HCT116 (cell line): ENCODE measurements around the gene TIMM10B. TPM values are rescaled to one million over a fixed set of nuclear protein-coding genes. Genes with fewer than 3 reads are reported as not detected.

Experiments used
- ATAC-seq: fragments of 200-7000 bp; cut with Tn5 transposase; 2 replicates; pipeline ENCODE4 v1.9.1; 2020; ENCODE audit warnings: mild to moderate bottlenecking, moderate library complexity
- BruUV-seq: library from RNA; stranded (reverse); fragments of 400-500 nt; replicated peaks from 2 replicates; lab custom pipeline; 2021; lab: Mats Ljungman, UMichigan
- CTCF ChIA-PET: fragments of 300-600 bp; sonication (Branson Sonifier 250); formaldehyde crosslinking; loops from one replicate; lab custom pipeline; 2021; ENCODE audit warnings: antibody characterized with exemption; lab: Charles Lee
- POLR2A ChIA-PET: fragments of 300-600, 350-600 bp; sonication (Branson Sonifier 250); formaldehyde crosslinking; loops from one replicate; lab custom pipeline; 2021; ENCODE audit warnings: antibody characterized with exemption; lab: Charles Lee
- RAD21 ChIA-PET, 2 experiments: fragments of 300-600 bp; sonication (Branson Sonifier 250); formaldehyde crosslinking; loops; one replicate each; lab custom pipeline; 2023; ENCODE audit warnings: low total read pairs in 2 of 2; ENCODE audit not compliant: uncharacterized antibody in 2 of 2, unreplicated experiment in 2 of 2, low non-redundant PET in 1 of 2; lab: Charles Lee
- DNase-seq: peaks from one replicate; pipeline ENCODE4 v3.0.0-alpha.2; 2010; ENCODE audit warnings: low read depth, low spot score
- H2AFZ ChIP-seq: fragments of 200-600 bp; shearing (Covaris generic), sonication (generic); 2 replicates; pipeline ENCODE4 v1.6.1; 2017; ENCODE audit warnings: low read depth, mixed run types, mixed read lengths, antibody characterized with exemption, low read length; ENCODE audit not compliant: poor library complexity, severe bottlenecking
- H3K27ac ChIP-seq: 2 replicates; pipeline ENCODE4 v1.5.1; 2012; ENCODE audit warnings: low read depth, low read length
- H3K27me3 ChIP-seq: fragments of 200-600 bp; sonication (generic); 2 replicates; pipeline ENCODE4 v1.6.1; 2016; ENCODE audit warnings: mixed run types, low read length, mixed read lengths; ENCODE audit not compliant: insufficient read depth
- H3K36me3 ChIP-seq, 2 experiments: fragments of 200-500 bp in 1 of 2; fragments of 200-600 bp in 1 of 2; sonication (Bioruptor generic) in 1 of 2; sonication (generic) in 1 of 2; 2 replicates each; pipeline versions ENCODE4 v1.5.1 to v1.6.1; 2014 to 2016; ENCODE audit warnings: low read length in 2 of 2, inconsistent platforms in 1 of 2, mixed read lengths in 1 of 2, mixed run types in 1 of 2; ENCODE audit not compliant: insufficient read depth in 2 of 2, control insufficient read depth in 1 of 2
- H3K4me1 ChIP-seq, 2 experiments: fragments of 200-600 bp in 1 of 2; sonication (generic) in 1 of 2; 2 replicates each; pipeline versions ENCODE4 v1.5.1 to v1.6.1; 2012 to 2017; ENCODE audit warnings: low read length in 2 of 2, inconsistent platforms in 1 of 2, mild to moderate bottlenecking in 1 of 2, mixed read lengths in 1 of 2, mixed run types in 1 of 2, moderate library complexity in 1 of 2; ENCODE audit not compliant: insufficient read depth in 2 of 2, control insufficient read depth in 1 of 2
- H3K4me2 ChIP-seq: fragments of 200-600 bp; sonication (generic); 2 replicates; pipeline ENCODE4 v1.6.1; 2017; ENCODE audit warnings: mixed run types, low read length, mixed read lengths
- H3K4me3 ChIP-seq, 2 experiments: fragments of 200-600 bp in 1 of 2; sonication (generic) in 1 of 2; replicated peaks in 1 of 2; 2 replicates each; pipeline ENCODE4 v1.5.1; 2011 to 2016; ENCODE audit warnings: low read length in 2 of 2, control low read depth in 1 of 2, low read depth in 1 of 2, mild to moderate bottlenecking in 1 of 2, mixed read lengths in 1 of 2, mixed run types in 1 of 2
- H3K79me2 ChIP-seq: fragments of 200-600 bp; sonication (generic); 2 replicates; pipeline ENCODE4 v1.6.1; 2017; ENCODE audit warnings: mild to moderate bottlenecking, mixed run types, low read length, moderate library complexity, mixed read lengths; ENCODE audit not compliant: insufficient read depth
- H3K9ac ChIP-seq: fragments of 200-600 bp; sonication (generic); 2 replicates; pipeline ENCODE4 v1.6.1; 2016; ENCODE audit warnings: low read length, mixed read lengths
- H3K9me2 ChIP-seq: fragments of 200-600 bp; sonication (generic), shearing (Covaris generic); 2 replicates; pipeline ENCODE4 v1.6.1; 2017; ENCODE audit warnings: mixed run types, mild to moderate bottlenecking, moderate library complexity; ENCODE audit not compliant: insufficient read depth
- H3K9me3 ChIP-seq, 2 experiments: fragments of 200-500 bp in 1 of 2; fragments of 200-600 bp in 1 of 2; sonication (Bioruptor generic) in 1 of 2; sonication (generic) in 1 of 2; 2 replicates each; pipeline ENCODE4 v1.6.1; 2014 to 2017; ENCODE audit warnings: low read length in 2 of 2, mixed read lengths in 2 of 2, inconsistent platforms in 1 of 2, low read depth in 1 of 2, mild to moderate bottlenecking in 1 of 2, mixed run types in 1 of 2, moderate library complexity in 1 of 2; ENCODE audit not compliant: control insufficient read depth in 1 of 2, insufficient read depth in 1 of 2
- H4K20me1 ChIP-seq: fragments of 200-600 bp; sonication (generic), shearing (Covaris generic); 2 replicates; pipeline ENCODE4 v1.6.1; 2017; ENCODE audit warnings: mixed run types, mild to moderate bottlenecking, moderate library complexity; ENCODE audit not compliant: insufficient read depth
- CBX3 ChIP-seq: IDR thresholded peaks from 2 replicates; pipeline ENCODE4 v1.6.1; 2012; ENCODE audit warnings: low read depth
- CEBPB ChIP-seq: IDR thresholded peaks from 2 replicates; pipeline ENCODE4 v1.6.1; 2012; ENCODE audit warnings: low read depth
- CTCF ChIP-seq, 3 experiments: fragments of 200-600 bp in 1 of 3; sonication (generic) in 1 of 3; IDR thresholded peaks in 2 of 3; conservative IDR thresholded peaks in 1 of 3; 2 replicates each; pipeline ENCODE4 v1.5.1; 2012 to 2017; ENCODE audit warnings: low read depth in 2 of 3, low read length in 2 of 3, antibody characterized with exemption in 1 of 3, borderline replicate concordance in 1 of 3, control low read depth in 1 of 3, mild to moderate bottlenecking in 1 of 3, mixed read lengths in 1 of 3, mixed run types in 1 of 3, moderate library complexity in 1 of 3; ENCODE audit not compliant: insufficient read depth in 1 of 3
- ELF1 ChIP-seq: IDR thresholded peaks from 2 replicates; pipeline ENCODE4 v1.6.1; 2012; ENCODE audit warnings: low read depth, borderline replicate concordance
- EZH2phosphoT487 ChIP-seq: fragments of 200-600 bp; IDR thresholded peaks from 2 replicates; pipeline ENCODE4 v1.6.1; 2018; ENCODE audit warnings: antibody characterized with exemption, borderline replicate concordance
- FOSL1 ChIP-seq: IDR thresholded peaks from 2 replicates; pipeline ENCODE4 v1.6.1; 2012; ENCODE audit warnings: low read depth
- JUND ChIP-seq: IDR thresholded peaks from 2 replicates; pipeline ENCODE4 v1.6.1; 2012
- RAD21 ChIP-seq: IDR thresholded peaks from 2 replicates; pipeline ENCODE4 v1.6.1; 2012; ENCODE audit warnings: low read depth, mild to moderate bottlenecking
- REST ChIP-seq: IDR thresholded peaks from 2 replicates; pipeline ENCODE4 v1.6.1; 2012; ENCODE audit warnings: low read depth
- SIN3A ChIP-seq: IDR thresholded peaks from 2 replicates; pipeline ENCODE4 v1.6.1; 2012; ENCODE audit warnings: low read depth
- SP1 ChIP-seq: IDR thresholded peaks from 2 replicates; pipeline ENCODE4 v1.6.1; 2012; ENCODE audit warnings: low read depth
- SRF ChIP-seq: IDR thresholded peaks from 2 replicates; pipeline ENCODE4 v1.6.1; 2012; ENCODE audit warnings: low read depth
- TCF7L2 ChIP-seq: IDR thresholded peaks from 2 replicates; pipeline ENCODE4 v1.7.0; 2011; ENCODE audit warnings: borderline replicate concordance, inconsistent platforms; ENCODE audit not compliant: insufficient read depth, insufficient read length; ENCODE audit errors: extremely low read depth
- YY1 ChIP-seq: IDR thresholded peaks from 2 replicates; pipeline ENCODE4 v1.6.1; 2011; ENCODE audit warnings: low read length, low read depth, moderate library complexity, mild to moderate bottlenecking; ENCODE audit not compliant: insufficient replicate concordance; ENCODE audit errors: extremely low read depth
- ZFX ChIP-seq: fragments of 450-650 bp; IDR thresholded peaks from 2 replicates; pipeline ENCODE4 v1.6.1; 2017
- intact Hi-C: fragments of 100-400 bp; cut with micrococcal nuclease; formaldehyde crosslinking; loops from 2 replicates; pipeline ENCODE4 v1.10.0; 2022
- total RNA-seq: library from RNA; stranded (reverse); gene quantifications from one replicate; pipeline ENCODE4 v1.2.1, GENCODE V29; 2021; ENCODE audit not compliant: unreplicated experiment
- TF ChIP-seq, protein P1 (sequence below): IDR thresholded peaks from 2 replicates; pipeline ENCODE4 v1.6.1; 2011; ENCODE audit warnings: mild to moderate bottlenecking, low read length, moderate library complexity; ENCODE audit not compliant: insufficient replicate concordance; ENCODE audit errors: extremely low read depth

TIMM10B gene
- total RNA-seq, 1 experiment from 2014 or later, result 22.9 TPM

DNA sequence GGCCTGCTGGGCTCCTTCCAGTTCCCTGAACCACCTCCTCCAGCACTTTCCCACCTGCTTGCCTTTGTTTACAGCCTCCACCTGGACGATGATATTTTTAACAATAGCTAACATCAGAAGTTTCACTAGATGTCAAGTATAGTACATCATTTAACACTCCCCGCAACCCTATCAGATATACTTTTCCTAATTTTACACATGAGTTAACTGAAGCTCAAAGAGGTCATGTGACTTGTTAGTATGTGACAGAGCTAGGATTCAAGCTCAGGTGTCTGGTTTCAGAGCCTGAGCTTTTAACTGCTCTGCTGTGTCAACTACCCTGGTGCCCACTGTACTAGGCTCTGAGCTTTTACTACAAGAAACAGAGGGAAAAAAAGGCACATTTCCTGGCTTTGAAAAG lies 26.2 kb upstream of the TIMM10B start (continued):
- TF ChIP-seq JUND, result no peak
- TF ChIP-seq, all 23 proteins: peak for 0

- TF ChIP-seq SRF, result no peak
- TF ChIP-seq YY1, result no peak
- TF ChIP-seq, protein P1, sequence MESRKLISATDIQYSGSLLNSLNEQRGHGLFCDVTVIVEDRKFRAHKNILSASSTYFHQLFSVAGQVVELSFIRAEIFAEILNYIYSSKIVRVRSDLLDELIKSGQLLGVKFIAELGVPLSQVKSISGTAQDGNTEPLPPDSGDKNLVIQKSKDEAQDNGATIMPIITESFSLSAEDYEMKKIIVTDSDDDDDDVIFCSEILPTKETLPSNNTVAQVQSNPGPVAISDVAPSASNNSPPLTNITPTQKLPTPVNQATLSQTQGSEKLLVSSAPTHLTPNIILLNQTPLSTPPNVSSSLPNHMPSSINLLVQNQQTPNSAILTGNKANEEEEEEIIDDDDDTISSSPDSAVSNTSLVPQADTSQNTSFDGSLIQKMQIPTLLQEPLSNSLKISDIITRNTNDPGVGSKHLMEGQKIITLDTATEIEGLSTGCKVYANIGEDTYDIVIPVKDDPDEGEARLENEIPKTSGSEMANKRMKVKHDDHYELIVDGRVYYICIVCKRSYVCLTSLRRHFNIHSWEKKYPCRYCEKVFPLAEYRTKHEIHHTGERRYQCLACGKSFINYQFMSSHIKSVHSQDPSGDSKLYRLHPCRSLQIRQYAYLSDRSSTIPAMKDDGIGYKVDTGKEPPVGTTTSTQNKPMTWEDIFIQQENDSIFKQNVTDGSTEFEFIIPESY, result no peak
- no peak for TF ChIP-seq CEBPB
- TF ChIP-seq RAD21, result no peak
- TF ChIP-seq TCF7L2, result no peak
- TF ChIP-seq SIN3A, result no peak
- no peak for TF ChIP-seq SP1
- TF ChIP-seq ZFX, result no peak
- TF ChIP-seq ELF1, result no peak
- no peak for TF ChIP-seq CTCF (IDR thresholded peaks at IDR 0.05 in 2 of 3, conservative IDR thresholded peaks at IDR 0.05 in 1 of 3; ENCODE audit: borderline replicate concordance in 1 of 3, insufficient read depth in 1 of 3, low read depth in 2 of 3, low read length in 2 of 3)
- no peak for TF ChIP-seq REST
- TF ChIP-seq CBX3, result no peak
- no peak for TF ChIP-seq FOSL1
- TF ChIP-seq EZH2phosphoT487, result no peak
- Histone ChIP-seq H3K9me2 (no peaks in the 10 kb centered on the region), H3K36me3 (peaks cover 0 to 2% of the 10 kb centered on the region in 2 experiments; a peak in 1 of 4 replicates), H3K27me3 (no peaks in the 10 kb centered on the region), H2AFZ (no peak overlapping the region), H3K79me2 (no peaks in the 10 kb centered on the region), H3K4me1 (no peaks in the 10 kb centered on the region), H4K20me1 (no peaks in the 10 kb centered on the region), H3K4me3 (no peak overlapping the region), H3K9me3 (no peaks in the 10 kb centered on the region), H3K9ac (no peak overlapping the region), H3K27ac (no peak overlapping the region), H3K4me2 (no peak overlapping the region)
- BruUV-seq, result no TSS peak
- ATAC-seq, result no peak
- RAD21 ChIA-PET, result no interaction called here
- no peak for DNase-seq
- intact Hi-C loops, result no loop called here
- CTCF ChIA-PET, result interaction anchor here (0.8 kb wide), 1 partner anchor 13 kb away, joined by 3 read pairs; no protein-coding TSS in a partner anchor
- POLR2A ChIA-PET, result no interaction called here
Measured at GRCh38 chr11:6456361-6457073, 24.8 kb upstream of the TIMM10B start.
